Upper lobe of left lung (tissue), 4 donors: Measurements from ENCODE around the gene L3HYPDH.

Experiments
- CTCF ChIP-seq, 6 experiments: fragments of 450-650 bp in 4 of 6; fragments of 200-600 bp in 2 of 6; sonication (generic) in 2 of 6; IDR thresholded peaks; one replicate each; pipeline ENCODE4 v1.5.1; 2016 to 2019; ENCODE audit warnings: antibody characterized with exemption in 6 of 6
- EP300 ChIP-seq, 4 donors: sonication (generic); formaldehyde crosslinking; IDR thresholded peaks; one replicate each; pipeline ENCODE4 v1.5.1; 2017; ENCODE audit warnings: antibody characterized with exemption in 4 of 4, control low read depth in 2 of 4

- TF ChIP-seq EP300 (IDR thresholded peaks at IDR 0.05): no peak
- TF ChIP-seq CTCF (IDR thresholded peaks at IDR 0.05): no peak
Observed at GRCh38 chr14:59482541-59483331, 1.5 kb downstream of the L3HYPDH start.
